ENCODE measurements around the gene GLIPR1.
A peak's percentile ranks its signal among the peaks of the same experiment; 100 is the strongest.
"Not testable (repeated sequence)": the region's sequence is repeated elsewhere in the genome, so short reads cannot be mapped to it uniquely, and the experiment has no call there.

Gene GLIPR1

GRCh38 chr12:75476071-75476470 lies 4.5 kb upstream of the GLIPR1 start:
- DNase-seq, result peak; percentile 64

DNA sequence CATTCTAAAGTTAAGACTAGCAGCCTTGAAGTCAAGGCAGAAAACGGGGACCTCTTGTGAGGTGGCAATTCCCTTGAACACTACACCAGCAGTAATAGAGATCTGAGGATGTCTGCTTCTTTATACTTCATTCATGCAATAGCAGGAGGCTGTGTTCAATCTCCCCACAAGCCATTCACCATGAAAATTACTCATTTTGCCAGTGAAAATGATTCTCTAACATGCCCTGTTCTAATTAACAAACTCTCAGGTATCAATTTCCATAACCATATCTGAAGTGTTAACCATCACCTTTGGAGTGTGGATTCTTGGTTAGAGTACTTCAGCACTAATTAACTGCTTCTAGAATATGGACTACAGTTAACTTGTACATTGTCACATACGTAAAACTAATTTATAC lies 3.4 kb upstream of the GLIPR1 start:
- no peak for DNase-seq

- DNase-seq, result peak; percentile 28
Observed at GRCh38 chr12:75478116-75478794, 2.3 kb upstream of the GLIPR1 start.

DNA sequence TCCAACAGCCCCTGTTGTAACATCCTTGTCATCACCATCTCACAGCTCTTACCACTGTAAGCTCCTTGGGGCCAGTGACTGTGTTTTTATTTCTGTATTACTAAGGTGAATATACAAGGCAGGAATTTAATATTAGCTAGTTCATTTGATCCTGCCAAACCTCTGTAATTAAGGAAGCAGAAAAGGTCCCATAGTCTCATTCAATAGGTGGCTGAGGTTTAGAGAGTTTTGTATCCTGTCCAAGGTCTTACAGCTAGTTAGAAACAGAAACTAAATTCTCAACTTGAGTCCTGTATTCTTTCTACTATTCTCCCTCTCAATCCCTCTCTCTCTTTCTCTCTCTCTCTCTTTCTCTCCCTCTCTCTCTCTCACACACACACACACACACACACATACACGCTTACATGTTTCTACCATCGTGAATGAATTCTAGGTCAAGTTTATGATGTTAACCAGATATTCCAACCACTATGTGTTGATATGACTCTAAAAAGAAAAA lies 543 bp upstream of the GLIPR1 start:
- no peak for DNase-seq

GRCh38 chr12:75481013-75481705 lies 604 bp downstream of the GLIPR1 start:
- DNase-seq, result no peak

DNA sequence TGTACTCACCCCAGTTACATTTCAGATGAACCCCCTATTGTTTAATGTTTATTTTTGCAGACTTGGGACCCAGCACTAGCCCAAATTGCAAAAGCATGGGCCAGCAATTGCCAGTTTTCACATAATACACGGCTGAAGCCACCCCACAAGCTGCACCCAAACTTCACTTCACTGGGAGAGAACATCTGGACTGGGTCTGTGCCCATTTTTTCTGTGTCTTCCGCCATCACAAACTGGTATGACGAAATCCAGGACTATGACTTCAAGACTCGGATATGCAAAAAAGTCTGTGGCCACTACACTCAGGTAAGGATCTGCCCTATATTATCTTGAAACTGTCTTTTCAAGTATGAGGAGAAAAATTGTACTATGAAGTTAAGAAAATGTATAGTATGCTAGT lies 1.2 kb downstream of the GLIPR1 start:
- no peak for DNase-seq

DNA sequence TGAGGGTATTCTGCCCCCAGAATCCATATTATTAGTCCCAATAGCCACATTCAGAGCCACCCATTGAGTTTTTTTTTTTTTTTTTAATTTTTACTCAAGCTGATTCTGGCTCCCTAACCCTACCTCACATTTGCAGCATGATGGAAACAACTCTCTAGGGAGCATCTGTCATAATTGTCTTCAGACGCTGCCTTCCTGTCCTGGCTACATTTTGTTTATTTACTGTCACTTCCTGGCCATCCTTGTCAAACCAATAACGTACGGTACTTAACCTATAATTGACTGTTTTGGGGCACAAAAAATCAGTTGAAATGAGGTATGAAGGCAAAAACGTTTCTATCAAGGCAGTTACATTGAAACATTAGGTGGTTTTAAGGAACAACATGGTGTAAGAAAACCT lies 2.1 kb downstream of the GLIPR1 start:
- DNase-seq, result no peak

DNA sequence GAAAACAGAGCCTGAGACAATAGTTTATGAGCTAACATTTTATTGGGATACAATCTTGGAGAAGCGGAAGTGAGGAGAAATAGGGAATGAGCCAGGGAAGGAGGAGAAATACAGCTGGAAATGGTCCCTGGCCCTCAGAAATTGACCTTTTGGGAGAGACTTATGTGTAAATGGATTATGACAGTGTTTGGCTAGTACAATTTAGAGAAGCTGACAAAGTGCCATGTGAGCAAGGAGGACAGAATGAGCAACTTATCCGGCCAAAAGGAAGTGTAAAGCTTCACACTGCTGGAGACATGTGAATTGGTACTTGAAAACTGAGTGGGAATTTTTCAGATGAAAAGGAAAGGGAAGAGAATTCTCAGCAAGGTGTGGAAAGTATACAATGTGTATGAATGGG lies 2.9 kb downstream of the GLIPR1 start:
- no peak for DNase-seq

DNA sequence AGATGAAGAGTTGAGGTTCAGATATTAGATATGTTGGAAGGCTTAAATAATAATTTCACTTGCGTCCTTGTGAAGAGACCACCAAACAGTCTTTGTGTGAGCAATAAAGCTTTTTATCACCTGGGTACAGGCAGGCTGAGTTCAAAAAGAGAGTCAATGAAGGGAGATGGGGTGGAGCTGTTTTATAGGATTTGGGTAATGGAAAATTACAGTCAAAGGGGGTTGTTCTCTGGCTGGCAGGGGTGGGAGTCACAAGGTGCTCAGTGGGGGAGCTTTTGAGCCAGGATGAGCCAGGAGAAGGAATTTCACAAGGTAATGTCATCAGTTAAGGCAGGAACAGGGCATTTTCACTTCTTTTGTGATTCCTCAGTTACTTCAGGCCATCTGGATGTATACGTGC lies 3.9 kb downstream of the GLIPR1 start:
- DNase-seq, result not testable (repeated sequence)

GRCh38 chr12:75487308-75487707 lies 6.8 kb downstream of the GLIPR1 start:
- DNase-seq, result no peak

DNA sequence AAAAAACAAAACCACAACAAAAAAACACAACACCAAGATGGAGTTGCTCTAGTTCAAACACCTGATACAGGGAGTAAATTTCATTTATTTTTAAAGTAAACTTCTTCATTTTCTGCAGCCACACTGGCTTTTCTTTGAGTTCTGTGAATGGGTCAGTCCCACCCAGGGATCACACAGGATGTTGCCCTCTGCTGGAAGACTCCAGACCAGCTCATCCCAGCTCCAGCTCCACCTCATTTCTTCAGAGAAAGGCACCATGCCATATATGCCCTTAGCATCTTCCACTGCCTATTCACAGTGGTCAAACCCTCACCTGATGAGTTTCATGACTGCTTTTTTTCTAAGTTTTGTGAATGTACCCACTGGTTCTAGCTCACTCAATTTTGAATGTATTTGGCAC lies 8.0 kb downstream of the GLIPR1 start:
- no peak for DNase-seq

GRCh38 chr12:75489187-75489586 lies 8.6 kb downstream of the GLIPR1 start:
- DNase-seq, result no peak

DNA sequence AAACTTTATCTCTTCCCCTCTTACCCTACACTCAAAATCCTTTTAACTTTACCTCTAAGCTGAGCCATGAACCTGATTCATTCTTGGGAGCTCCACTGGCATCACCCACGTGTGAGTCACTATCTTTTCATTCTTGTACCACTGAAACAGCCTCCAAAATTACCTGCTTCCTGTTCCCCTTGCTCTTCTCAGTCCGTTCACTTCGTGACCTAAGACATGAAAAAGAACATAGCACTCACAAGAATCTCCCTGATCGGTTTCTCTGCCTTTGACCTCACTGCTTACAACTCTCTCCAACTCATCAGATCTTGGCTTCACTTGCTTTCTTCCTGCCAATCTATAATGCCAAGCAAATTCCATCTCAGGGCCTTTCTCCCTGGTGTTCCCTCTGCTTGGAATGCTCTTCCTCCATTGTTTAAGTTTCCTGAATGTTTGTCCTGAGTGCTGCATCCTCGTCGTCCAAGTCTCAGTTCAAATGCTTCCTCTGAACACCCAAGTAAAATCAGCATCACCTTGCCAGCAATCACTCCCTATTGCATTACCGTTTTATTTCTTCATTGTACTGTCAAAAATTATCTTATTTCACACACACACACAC lies 9.2 kb downstream of the GLIPR1 start:
- DNase-seq, result peak; percentile 45

DNA sequence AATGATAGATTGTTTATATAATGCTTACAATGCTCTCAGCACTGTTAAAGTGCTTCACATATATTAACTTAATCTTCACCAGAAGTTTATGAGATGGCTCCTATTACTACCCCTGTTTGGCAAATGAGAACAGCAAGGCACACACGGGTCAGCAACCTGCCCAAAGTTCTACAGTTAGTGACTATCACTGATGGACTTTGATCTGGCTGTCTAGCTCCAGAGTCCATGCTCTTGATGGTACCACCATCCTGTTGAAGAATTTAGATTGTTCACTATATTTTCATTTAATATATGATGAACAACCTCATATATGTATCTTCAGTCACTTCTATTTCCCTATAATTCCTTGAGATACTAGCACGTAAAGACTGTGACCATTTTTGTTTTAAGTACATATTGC lies 10.6 kb downstream of the GLIPR1 start:
- DNase-seq, result no peak

DNA sequence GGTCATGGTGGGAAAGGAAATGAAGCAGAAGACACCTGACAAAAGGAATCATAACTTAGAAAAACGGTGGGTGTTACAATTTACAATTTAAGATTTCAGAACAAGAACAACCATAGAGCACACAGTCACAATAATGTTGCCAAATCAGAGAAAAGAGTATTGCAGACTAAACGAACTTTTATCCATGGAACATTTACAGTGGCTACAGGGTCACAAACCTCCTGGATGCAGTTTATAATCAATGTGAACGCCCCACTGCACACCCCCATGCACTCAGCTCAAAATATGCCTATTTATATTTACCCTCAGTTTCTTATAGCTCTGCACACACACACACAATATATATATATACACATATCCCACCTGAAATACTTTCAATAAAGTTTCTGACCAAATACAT lies 22.9 kb downstream of the GLIPR1 start:
- DNase-seq, result no peak

DNA sequence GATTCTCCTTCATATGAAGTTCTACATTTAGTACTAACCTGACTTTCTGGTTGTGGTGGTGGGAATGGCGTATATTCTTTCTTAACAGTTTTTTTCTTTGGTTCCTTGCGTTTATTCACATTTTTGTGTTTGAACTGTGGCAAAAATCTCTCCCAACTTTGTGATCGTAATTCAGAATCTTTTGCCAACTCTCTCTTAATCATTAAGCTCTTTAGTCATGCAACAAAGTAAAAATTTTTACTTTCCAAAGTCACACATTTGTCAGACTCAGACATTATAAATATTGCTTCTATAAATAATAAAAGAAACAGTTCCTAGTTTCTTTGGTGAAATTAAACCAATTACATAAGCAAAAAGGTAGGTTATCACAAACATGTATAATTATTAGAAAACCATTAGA lies 23.3 kb downstream of the GLIPR1 start:
- DNase-seq, result no peak

GRCh38 chr12:75505706-75506312 lies 25.3 kb downstream of the GLIPR1 start:
- DNase-seq, result no peak

DNA sequence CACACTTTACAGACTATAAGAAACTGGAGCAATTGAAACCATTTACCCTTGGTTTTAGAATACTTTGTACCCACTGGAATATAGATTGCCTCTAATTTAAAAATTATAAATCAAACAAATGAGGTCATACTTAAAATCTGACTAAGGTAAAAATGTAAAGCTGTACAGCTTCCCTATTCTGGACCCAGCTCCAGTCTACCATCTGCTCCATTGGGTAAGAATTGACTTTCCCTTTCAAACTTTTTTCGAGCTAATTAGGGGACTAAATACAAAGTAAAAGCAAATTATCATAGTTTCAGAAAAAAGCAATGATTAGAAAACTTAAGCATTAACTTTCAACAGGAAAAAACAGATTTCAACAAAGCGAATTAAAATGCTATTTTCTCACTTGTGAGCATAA lies 26.5 kb downstream of the GLIPR1 start:
- no peak for DNase-seq

DNA sequence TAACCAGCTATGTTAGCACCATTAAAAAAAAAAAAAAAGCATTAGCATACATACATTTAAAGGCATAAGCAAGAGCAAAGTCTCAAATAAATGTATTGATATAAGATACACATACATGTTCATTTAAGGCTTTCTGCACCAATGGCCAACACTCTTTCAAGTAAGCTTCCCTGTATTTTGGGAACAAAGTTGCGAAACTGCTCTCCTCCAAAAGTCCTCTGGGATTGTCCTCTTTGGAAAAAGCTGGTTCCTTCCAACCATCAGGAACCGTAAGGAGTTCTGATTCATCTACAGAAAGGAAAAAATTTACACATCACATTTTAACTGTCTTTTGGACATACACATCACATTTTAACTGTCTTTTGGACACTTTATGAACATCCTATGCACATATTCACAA lies 27.6 kb downstream of the GLIPR1 start:
- no peak for DNase-seq

DNA sequence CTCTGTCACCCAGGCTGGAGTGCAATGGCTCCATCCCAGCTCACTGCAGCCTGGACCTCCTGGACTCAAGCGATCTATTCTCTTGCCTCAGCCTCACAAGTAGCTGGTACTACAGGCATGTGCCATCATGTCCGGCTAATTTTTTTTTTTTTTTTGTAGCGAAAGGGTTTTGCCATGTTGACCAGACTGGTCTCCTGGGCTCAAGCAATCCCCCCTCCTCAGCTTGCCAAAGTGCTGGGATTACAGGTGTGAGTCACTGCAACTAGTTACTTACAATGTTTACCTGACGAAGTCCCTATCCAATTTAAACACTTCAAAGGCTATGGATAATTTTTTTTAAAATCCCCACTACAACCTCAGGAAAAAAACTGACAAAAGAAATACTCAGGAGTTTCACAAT lies 29.1 kb downstream of the GLIPR1 start:
- no peak for DNase-seq

DNA sequence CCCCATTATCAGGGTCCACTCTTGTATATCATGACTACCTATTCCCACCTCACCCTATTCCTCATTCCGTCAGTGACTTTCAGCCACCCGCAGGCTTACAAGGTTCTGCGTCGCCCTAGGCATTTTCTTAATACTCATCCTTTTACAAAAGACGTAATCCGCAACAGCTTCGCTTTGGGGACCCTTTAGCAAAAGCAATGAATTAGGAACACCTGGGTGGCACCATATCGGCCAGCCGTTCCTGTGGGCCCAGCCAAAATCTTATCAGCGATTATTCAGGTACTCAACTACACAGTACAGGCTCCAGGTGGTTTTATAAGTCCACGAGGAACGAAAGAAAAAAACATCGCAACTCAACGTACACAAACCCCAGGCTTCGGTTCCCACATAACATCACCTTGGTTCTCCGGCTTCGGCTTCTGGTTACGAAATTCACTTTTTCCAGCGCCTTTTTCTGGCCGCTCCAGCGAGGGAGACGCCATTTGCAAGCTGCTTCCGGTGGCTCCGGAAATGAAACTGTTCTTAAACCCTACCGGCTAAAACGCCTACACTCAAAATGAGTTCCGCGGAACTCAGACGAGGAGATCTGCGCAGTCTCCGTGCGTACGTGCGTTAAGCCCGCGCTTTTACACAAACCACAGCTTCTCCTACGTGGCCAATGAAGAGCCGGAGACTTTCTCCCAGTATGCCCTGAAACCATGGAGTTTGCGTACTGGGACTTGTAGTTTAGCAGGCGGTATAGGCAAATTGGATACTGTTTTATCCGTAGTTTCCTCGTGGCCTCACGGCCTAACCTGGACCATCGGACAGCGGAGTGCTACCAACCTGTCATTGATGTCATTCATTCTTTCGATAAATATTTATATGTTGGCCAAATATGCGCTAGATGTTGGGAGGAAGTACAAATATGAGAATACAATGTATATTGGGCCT lies 30.8 kb downstream of the GLIPR1 start, which contains the start of gene KRR1:
Gene KRR1, minus strand, starts transcription at position 494 of the 933 bp plus-strand sequence. Its CDS starts 12 bp downstream, at position 482.
- peak; percentile 91 for DNase-seq

DNA sequence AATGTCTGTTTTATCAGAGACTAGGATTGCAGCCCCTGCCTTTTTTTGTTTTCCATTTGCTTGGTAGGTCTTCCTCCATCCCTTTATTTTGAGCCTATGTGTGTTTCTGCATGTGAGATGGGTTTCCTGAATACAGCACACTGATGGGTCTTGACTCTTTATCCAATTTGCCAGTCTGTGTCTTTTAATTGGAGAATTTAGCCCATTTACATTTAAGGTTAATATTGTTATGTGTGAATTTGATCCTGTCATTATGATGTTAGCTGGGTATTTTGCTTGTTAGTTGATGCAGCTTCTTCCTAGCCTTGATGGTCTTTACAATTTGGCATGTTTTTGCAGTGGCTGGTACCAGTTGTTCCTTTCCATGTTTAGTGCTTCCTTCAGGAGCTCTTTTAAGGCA lies 40.7 kb downstream of the GLIPR1 start:
- not testable (repeated sequence) for DNase-seq
